Testis (tissue), 3 donors: ENCODE results near the gene LARGE1. TPM values are rescaled to one million over a fixed set of nuclear protein-coding genes. Genes with fewer than 3 reads are reported as not detected.

Experiments used
- DNase-seq: peaks from one replicate; pipeline ENCODE4 v3.0.0-alpha.2; 2019
- H3K27ac ChIP-seq, 2 donors: fragments of 200-600 bp; sonication (generic); one replicate each; pipeline ENCODE4 v1.5.1; 2019
- H3K27me3 ChIP-seq: fragments of 200-600 bp; sonication (generic); one replicate; pipeline ENCODE4 v1.5.1; 2019
- H3K36me3 ChIP-seq: fragments of 200-600 bp; sonication (generic); one replicate; pipeline ENCODE4 v1.5.1; 2017; ENCODE audit warnings: low read depth; ENCODE audit errors: missing control alignments
- H3K4me1 ChIP-seq: fragments of 200-600 bp; sonication (generic); one replicate; pipeline ENCODE4 v1.5.1; 2019
- H3K4me3 ChIP-seq, 2 donors: fragments of 200-600 bp; sonication (generic); one replicate each; pipeline ENCODE4 v1.5.1; 2017 to 2019
- H3K9me3 ChIP-seq: fragments of 200-600 bp; sonication (generic); one replicate; pipeline ENCODE4 v1.5.1; 2017
- CTCF ChIP-seq, 3 experiments: fragments of 450-650 bp in 2 of 3; fragments of 200-600 bp in 1 of 3; sonication (generic) in 1 of 3; IDR thresholded peaks; one replicate each; pipeline ENCODE4 v1.5.1; 2016 to 2019; ENCODE audit warnings: antibody characterized with exemption in 3 of 3, mild to moderate bottlenecking in 2 of 3, moderate library complexity in 1 of 3
- POLR2A ChIP-seq: fragments of 450-650 bp; IDR thresholded peaks from one replicate; pipeline ENCODE4 v1.6.1; 2017; ENCODE audit warnings: antibody characterized with exemption, mild to moderate bottlenecking, moderate library complexity
- WGBS, 2 donors: methylation state at CpG; one replicate each; pipeline ENCODE4 v1.1.5; 2018; 5-methylcytosine and 5-hydroxymethylcytosine counted together
- intact Hi-C: fragments of 100-400 bp; cut with DNase I; formaldehyde crosslinking; loops from one replicate; pipeline ENCODE4 v1.15.1; 2023; ENCODE audit warnings: low total_unique reads
- polyA plus RNA-seq: library from polyadenylated mRNA; stranded (reverse); fragments of 350-450 nt; fragmentation: Illumina TruSeq; extraction: RNeasy Lipid Tissue Mini Kit (QIAGEN cat#74804); gene quantifications from one replicate; pipeline ENCODE4 v1.2.3, GENCODE V29; 2014; ENCODE audit warnings: low read depth, low replicate concordance; ENCODE audit not compliant: insufficient read depth
- total RNA-seq, 2 donors: library from RNA; depleted of rRNA; stranded (reverse); fragments of >200 nt; gene quantifications; one replicate each; pipeline ENCODE4 v1.2.3, GENCODE V29; 2016

Gene LARGE1
- total and polyA plus RNA-seq, 3 donors from 2014 or later, result 19.5 to 27.3 (median 21.8) TPM

DNA sequence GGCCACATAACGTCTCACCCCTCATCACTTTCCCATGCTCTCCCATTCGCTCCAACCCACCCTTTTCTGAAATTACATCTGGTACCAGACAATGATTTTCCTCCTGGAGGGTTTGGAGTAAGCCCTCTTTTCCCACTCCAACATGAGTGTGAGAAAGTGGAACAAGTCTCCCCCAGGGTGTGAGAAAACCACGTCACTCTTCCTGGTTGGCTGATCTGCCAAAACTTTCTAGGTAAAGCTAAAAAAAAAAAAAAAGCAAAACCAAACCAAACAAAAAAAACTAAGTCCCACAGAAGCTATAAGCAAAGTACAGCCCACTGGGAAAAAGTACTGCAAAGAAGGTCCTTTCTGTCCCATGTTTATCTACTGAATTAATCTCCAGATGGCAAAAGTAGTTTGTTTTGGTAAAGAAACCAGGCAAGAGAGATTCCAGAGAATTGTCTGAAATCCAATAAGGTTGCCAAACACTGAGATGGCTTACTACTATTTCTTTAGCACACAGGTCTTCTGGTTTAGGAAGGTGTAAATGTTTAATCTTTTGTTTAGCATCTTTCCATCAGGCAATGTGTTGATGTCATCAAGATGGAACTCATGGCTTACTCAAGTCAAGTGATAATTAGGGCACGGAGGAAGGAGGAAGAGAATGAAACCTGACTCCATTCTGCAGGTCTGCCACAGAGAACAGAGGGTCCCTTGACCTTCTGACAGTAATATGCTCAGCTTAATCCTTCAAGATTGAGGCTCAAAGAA is 395.6 kb downstream of the LARGE1 start:
- WGBS, 2 donors, result 80 to 82% methylated on average over 4 of the region's 4 CpGs
- no peaks in the 10 kb centered on the region for H3K27me3 ChIP-seq
- DNase-seq, result no peak
- H3K9me3 ChIP-seq, result no peaks in the 10 kb centered on the region
- H3K4me3 ChIP-seq, result no peak overlapping the region
- intact Hi-C loops, result no loop called here
- no peak for TF ChIP-seq CTCF (IDR thresholded peaks at IDR 0.05)
- no peak for TF ChIP-seq POLR2A
- H3K36me3 ChIP-seq, result no peaks in the 10 kb centered on the region
- no peak overlapping the region for H3K27ac ChIP-seq
- no peaks in the 10 kb centered on the region for H3K4me1 ChIP-seq

DNA sequence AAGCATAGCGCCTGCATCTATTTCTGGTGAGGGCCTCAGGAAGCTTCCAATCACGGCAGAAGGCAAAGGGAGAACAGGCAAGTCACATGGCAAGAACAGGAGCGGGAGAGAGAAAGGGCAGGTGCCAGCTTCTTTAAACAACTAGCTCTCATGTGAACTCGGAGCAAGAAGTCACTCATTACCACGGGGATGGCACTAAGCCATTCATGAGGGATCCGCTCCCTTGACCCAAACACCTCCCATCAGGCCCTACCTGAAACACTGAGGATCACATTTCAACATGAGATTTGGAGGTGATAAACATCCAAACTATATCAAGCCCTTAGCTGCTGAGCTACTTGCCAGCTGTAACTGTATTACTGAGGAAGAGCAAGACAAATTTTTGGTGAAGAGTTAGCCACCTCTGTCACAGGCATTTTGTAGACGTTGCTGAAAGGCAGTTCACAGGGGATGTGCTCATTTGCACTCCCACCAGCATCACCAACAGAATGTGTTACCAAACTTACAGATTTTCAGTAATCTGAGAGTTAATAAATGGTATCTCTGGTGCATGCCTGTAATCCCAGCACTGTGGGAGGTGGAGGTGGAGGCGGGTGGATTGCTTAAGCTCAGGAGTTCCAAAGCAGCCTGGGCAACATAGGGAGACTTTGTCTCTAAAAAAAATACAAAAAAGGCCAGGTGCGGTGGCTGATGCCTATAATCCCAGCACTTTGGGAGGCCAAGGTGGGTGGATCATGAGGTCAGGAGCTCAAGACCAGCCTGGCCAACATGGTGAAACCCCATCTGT is 398.2 kb downstream of the LARGE1 start:
- no peak for DNase-seq
- intact Hi-C loops, result no loop called here
- H3K27ac ChIP-seq, result no peak overlapping the region
- WGBS, 2 donors, result 88 to 93% methylated on average over 9 of the region's 9 CpGs
- no peak overlapping the region for H3K4me3 ChIP-seq
- H3K36me3 ChIP-seq, result no peaks in the 10 kb centered on the region
- no peaks in the 10 kb centered on the region for H3K9me3 ChIP-seq
- TF ChIP-seq CTCF (IDR thresholded peaks at IDR 0.05), result no peak
- no peak for TF ChIP-seq POLR2A
- no peaks in the 10 kb centered on the region for H3K27me3 ChIP-seq
- no peaks in the 10 kb centered on the region for H3K4me1 ChIP-seq

DNA sequence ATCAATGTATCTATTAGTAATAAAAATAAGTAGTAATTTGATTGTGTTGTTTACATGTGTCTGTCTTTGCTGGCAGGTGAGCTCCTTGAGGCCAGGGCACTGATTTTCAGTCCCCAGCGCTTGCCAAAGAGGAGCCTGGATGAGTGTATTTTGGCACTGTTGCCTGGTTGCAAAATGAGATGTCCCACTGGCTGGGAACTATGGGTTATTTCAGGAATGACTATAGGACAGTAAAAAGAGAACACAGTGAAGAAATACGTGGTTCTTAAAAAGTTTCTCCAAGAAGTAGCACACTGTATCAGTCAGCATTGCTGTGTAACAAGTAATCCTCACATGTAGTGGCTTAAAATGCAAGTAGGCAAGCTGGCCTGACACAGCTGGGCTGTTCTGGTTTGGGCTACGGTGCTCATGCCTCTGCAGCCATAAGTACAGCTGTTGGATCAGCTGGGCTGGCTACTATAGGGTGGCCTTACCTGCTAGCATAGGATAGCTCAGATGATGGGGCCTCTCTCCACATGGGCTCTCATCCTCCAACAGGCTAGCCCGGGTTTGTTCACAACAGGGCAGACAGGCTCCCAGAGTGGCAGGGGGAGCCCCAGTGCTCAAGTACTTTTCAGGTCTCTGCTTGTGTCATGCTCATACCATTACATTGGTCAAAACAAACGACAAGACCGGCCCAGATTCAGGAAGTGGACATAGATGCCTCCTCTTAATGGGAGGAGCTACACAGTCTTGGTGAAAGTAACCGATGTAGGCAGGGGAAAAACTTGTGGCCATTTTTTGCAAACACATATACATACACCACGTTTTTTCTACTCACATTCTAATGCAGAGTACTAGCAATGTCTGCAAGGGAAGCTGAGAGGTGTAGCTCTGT is 399.1 kb downstream of the LARGE1 start:
- TF ChIP-seq POLR2A, result no peak
- TF ChIP-seq CTCF (IDR thresholded peaks at IDR 0.05), result no peak
- no peak overlapping the region for H3K4me3 ChIP-seq
- 88 to 95% methylated on average over 7 to 8 of the region's 8 CpGs for WGBS, 2 donors
- no peaks in the 10 kb centered on the region for H3K27me3 ChIP-seq
- H3K27ac ChIP-seq, result no peak overlapping the region
- H3K36me3 ChIP-seq, result no peaks in the 10 kb centered on the region
- H3K4me1 ChIP-seq, result no peaks in the 10 kb centered on the region
- DNase-seq, result no peak
- H3K9me3 ChIP-seq, result no peaks in the 10 kb centered on the region
- intact Hi-C loops, result no loop called here

- no peak overlapping the region for H3K27ac ChIP-seq
- intact Hi-C loops, result no loop called here
- H3K9me3 ChIP-seq, result no peaks in the 10 kb centered on the region
- no peak for DNase-seq
- H3K4me1 ChIP-seq, result no peaks in the 10 kb centered on the region
- TF ChIP-seq POLR2A, result no peak
- TF ChIP-seq CTCF (IDR thresholded peaks at IDR 0.05), result no peak
- H3K4me3 ChIP-seq, result no peak overlapping the region
- H3K36me3 ChIP-seq, result no peaks in the 10 kb centered on the region
- H3K27me3 ChIP-seq, result no peaks in the 10 kb centered on the region
- WGBS, 2 donors, result 90 to 93% methylated on average over 13 of the region's 13 CpGs
These were observed 400.0 kb downstream of the LARGE1 start for GRCh38 chr22:33519974-33520903.
